Astrocyte of the spinal cord (primary cell): ENCODE data around the gene CSTB.

Experiments used
- DNase-seq: peaks from one replicate; pipeline ENCODE4 v3.0.0; 2011; ENCODE audit warnings: low read depth, low spot score
- H3K4me3 ChIP-seq: 2 replicates; pipeline ENCODE4 v1.5.1; 2011; ENCODE audit warnings: low read depth, mild to moderate bottlenecking, low read length, moderate library complexity
- in situ Hi-C: cut with HindIII; loops from 2 replicates; pipeline ENCODE4 v1.10.0; 2017; ENCODE audit warnings: low sequenced_read_pairs
- TF ChIP-seq, protein P1 (sequence below): IDR thresholded peaks from 2 replicates; pipeline ENCODE4 v1.5.1; 2012; ENCODE audit warnings: low read depth, mild to moderate bottlenecking, low read length, inconsistent platforms

The CSTB gene

DNA sequence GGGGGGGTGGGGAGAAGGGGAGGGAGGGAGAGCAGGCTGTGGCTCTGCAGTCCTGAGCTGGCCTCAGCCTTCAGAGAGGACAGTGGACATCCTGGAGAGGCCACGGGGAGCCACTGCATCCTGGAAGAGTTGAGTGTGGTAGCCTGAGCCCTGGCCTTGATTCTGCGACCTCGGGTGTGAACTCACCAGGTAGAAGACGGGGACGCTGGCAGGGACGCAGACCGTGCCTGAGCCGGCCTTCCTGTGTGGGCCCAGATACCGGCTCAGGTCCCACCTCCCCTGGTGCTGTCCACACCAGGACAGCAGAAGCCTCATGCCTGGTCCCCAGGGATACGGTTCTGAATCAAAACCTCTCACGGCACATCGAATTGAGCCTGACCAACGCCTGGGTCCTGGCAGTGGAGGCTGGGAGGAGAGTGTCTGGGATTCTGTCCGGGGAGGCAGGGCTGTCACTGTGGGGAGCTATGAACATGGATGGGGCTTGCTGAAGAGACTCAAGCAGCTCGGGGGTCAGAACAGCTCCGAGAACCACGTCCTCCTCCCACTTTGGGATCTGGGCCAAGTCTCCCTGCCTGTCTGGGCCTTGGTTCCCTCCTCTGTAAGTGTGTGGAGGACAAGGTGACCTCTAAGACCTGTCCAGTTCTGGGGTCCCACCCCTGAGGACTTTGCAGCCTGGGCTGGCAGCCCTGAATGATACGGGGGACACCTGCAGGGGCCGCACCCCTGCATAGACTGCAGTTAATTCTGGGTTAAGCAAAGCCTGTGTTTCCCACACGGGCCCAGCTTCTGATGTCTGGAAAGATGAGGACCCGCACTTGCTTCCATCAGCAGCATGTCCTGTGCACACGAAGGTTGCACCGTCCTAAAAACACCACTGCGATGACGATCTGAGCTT, 43.6 kb upstream of the CSTB start:
- H3K4me3 ChIP-seq = no peak overlapping the region
- TF ChIP-seq, protein P1, sequence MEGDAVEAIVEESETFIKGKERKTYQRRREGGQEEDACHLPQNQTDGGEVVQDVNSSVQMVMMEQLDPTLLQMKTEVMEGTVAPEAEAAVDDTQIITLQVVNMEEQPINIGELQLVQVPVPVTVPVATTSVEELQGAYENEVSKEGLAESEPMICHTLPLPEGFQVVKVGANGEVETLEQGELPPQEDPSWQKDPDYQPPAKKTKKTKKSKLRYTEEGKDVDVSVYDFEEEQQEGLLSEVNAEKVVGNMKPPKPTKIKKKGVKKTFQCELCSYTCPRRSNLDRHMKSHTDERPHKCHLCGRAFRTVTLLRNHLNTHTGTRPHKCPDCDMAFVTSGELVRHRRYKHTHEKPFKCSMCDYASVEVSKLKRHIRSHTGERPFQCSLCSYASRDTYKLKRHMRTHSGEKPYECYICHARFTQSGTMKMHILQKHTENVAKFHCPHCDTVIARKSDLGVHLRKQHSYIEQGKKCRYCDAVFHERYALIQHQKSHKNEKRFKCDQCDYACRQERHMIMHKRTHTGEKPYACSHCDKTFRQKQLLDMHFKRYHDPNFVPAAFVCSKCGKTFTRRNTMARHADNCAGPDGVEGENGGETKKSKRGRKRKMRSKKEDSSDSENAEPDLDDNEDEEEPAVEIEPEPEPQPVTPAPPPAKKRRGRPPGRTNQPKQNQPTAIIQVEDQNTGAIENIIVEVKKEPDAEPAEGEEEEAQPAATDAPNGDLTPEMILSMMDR = no peak
- in situ Hi-C loops = no loop called here
- DNase-seq = no peak

DNA sequence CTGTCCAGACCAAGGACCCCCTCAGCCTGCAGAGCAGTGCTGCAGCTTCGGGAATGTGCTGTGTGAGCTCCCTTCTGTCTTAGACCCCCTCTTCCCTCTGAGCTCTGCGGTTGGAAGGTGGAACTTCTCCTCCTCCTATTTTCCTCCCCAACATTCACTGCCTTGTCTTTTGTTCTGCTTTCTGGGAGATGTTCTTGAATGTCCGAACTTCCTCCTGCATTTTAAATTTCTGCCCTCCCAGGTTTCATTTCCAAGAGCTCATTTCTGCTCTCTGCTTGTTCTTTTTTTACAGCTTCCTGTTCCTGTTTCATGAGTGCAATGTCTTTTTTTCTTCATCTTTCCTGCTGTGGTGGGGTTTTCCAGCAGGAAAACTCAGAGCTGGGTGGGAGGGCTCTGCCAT, 42.6 kb upstream of the CSTB start:
- DNase-seq = no peak
- no peak overlapping the region for H3K4me3 ChIP-seq
- TF ChIP-seq, protein P1 = no peak
- in situ Hi-C loops = no loop called here

DNA sequence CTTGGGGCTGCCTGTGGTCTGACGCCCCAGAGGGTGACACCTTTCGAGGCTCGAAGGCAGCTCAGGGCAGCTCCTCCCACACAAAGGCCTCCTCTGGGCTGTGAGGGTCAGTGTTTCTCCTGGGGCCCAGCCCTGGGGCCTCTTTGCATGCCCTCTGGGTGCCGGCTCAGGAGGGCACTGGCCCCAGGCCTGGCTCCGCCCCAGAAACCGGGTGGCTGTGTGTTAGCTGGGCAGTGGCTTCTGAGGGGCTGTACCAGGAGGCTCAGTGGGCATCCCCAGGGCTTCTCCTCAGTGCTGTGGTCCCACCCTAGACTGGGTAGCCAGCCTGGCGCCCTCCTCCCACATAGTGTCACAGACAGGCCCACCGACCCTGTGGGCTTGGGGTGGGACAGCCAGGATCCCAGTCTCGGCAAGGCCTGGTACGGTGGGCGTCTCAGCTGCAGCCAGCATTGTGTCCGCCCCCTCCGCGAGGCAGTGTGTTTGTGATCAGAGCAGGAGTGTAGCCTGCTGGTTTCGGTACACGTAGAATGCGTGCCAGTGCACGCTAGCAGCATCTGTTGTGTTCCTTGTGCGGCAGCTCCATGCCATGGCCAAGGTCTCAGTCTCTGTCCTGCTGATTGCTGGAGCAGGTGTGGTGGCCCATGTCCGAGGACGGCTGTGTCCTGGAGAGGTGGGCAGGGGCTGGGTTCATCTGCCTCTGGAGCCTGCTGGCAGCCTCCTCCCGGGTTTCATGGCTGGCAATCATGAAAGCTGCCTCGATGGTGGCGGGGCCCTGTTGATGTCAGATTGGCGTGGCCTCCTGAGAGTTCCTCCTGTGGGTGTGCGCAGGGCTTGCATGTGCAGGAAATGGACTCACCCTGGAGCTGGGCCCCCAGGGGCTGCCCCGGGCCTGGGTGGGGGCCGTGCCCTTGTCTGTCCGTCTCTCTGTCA, 41.3 kb upstream of the CSTB start:
- TF ChIP-seq, protein P1 = no peak
- DNase-seq = no peak
- no peak overlapping the region for H3K4me3 ChIP-seq
- in situ Hi-C loops = no loop called here

DNA sequence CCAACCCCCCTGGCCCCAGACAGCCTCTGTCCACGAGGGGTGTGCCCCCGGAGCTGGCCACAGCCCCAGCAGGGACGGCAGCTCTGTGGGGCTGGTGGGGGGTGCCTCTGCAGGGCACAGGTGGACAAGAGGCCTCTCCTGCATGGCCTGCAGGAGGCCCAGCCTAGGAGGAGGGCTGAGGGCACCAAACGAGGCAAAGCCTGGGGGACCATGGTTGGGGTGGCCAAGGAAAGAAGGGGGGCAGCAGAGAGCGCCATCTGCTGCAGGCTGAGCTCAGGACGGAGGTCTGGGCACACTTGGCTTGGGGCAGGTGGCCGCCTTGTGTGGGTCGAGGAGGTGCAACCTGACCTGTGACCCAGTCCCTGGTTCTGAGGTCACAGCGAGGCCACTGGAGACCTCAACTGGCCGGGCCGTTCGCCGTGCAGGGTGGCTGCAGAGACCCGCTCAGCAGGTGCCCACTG, 40.5 kb upstream of the CSTB start:
- H3K4me3 ChIP-seq = no peak overlapping the region
- in situ Hi-C loops = no loop called here
- DNase-seq = no peak
- TF ChIP-seq, protein P1 = peak; percentile 20

DNA sequence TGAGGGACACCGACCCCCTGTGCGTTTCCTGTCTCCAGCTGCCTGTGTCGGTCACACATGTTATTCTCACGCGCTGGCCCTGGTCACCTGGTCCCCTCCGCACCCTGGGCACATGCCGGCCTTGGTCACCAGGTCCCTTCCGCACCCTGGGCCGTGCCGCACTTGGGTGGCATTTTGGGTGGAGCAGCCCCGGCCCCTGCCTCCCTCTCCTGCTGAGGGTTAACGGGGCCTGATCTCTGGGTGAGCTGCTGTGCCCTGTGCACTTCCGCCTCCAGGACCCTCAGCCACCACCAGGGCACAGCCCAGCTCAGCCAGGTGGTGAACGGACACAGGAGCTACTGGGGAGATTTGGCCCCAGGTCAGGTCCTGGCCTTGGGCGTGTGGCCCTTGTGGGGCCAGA, 39.9 kb upstream of the CSTB start:
- in situ Hi-C loops = no loop called here
- no peak for DNase-seq

DNA sequence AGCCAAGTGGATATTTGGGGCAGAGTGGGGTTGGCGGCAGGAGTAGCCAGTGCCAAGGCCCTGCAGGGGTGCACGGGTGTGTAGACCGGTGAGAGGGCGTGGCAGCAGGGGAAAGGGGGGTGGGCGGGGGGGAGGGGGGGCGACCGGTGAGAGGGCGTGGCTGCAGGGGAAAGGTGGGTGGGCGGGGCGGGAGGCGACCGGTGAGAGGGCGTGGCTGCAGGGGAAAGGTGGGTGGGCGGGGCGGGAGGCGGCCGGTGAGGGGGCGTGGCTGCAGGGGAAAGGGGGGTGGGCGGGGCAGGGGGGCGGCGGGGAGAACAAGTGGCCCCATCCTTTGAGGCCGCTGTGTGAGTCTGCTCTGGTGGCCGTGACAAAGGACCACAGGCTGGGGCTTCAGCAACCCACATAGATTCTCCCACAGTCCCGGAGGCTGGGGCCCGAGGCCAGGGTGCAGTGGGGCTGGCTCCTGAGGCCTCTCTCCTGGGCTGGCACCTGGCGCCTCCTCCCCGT, 39.1 kb upstream of the CSTB start:
- DNase-seq = no peak
- in situ Hi-C loops = no loop called here
- no peak overlapping the region for H3K4me3 ChIP-seq
- TF ChIP-seq, protein P1 = no peak

More for the DNA sequence above, 39.9 kb upstream of the CSTB start:
- no peak overlapping the region for H3K4me3 ChIP-seq
- TF ChIP-seq, protein P1 = no peak
